Measurements from ENCODE around the gene VPS52.

Gene VPS52

DNA sequence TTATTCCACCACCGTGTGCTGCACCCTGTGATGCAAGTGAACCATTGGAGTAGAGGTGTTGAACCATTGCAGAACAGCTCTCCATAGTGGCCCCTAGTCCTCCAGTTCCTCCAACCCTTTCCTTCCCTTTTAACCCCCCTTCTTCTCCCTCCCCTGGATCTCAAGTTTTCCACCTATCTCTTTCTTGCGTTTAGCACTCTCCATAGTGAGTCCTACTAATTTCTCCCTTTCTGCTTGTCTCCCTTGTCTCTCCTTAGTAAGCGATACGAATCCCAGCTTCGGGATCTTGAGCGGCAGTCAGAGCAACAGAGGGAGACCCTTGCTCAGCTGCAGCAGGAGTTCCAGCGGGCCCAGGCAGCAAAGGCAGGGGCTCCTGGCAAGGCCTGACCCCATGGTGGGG is 18.8 kb upstream of the VPS52 start:
- peaks cover 4 to 70% of the 10 kb centered on the region in 2 experiments for H3K36me3 ChIP-seq (ENCODE audit: control insufficient read depth in 2 of 2, insufficient read depth in 1 of 2, low read length in 2 of 2)
- H3K27ac ChIP-seq (ENCODE audit: extremely low read depth, low read depth, low read length) = no peak overlapping the region; the same call in 1 of the 2 replicates
- H3K9me3 ChIP-seq (ENCODE audit: control insufficient read depth, insufficient read depth, low read depth, low read length) = no peaks in the 10 kb centered on the region
- H3K4me1 ChIP-seq (ENCODE audit: control insufficient read depth, insufficient read depth, low read length) = peaks cover 11% of the 10 kb centered on the region; the same call in 1 of the 2 replicates
- no peak overlapping the region; the same call in 1 of the 2 replicates for H3K4me3 ChIP-seq (ENCODE audit: low read depth, low read length)
- TF ChIP-seq ZNF600 (tag by site-specific recombination; IDR thresholded peaks at IDR 0.05) (peak; percentile 64; the same call in 1 of the 2 replicates), TCF7L2 (IDR thresholded peaks at IDR 0.05; ENCODE audit: borderline replicate concordance, low read depth, low read length) (no peak), ZNF623 (tag by site-specific recombination; IDR thresholded peaks at IDR 0.05) (no peak), ZSCAN30 (tag by site-specific recombination; IDR thresholded peaks at IDR 0.05) (no peak), ZNF548 (tag by site-specific recombination; IDR thresholded peaks at IDR 0.05) (no peak)
- TF ChIP-seq, protein P1, sequence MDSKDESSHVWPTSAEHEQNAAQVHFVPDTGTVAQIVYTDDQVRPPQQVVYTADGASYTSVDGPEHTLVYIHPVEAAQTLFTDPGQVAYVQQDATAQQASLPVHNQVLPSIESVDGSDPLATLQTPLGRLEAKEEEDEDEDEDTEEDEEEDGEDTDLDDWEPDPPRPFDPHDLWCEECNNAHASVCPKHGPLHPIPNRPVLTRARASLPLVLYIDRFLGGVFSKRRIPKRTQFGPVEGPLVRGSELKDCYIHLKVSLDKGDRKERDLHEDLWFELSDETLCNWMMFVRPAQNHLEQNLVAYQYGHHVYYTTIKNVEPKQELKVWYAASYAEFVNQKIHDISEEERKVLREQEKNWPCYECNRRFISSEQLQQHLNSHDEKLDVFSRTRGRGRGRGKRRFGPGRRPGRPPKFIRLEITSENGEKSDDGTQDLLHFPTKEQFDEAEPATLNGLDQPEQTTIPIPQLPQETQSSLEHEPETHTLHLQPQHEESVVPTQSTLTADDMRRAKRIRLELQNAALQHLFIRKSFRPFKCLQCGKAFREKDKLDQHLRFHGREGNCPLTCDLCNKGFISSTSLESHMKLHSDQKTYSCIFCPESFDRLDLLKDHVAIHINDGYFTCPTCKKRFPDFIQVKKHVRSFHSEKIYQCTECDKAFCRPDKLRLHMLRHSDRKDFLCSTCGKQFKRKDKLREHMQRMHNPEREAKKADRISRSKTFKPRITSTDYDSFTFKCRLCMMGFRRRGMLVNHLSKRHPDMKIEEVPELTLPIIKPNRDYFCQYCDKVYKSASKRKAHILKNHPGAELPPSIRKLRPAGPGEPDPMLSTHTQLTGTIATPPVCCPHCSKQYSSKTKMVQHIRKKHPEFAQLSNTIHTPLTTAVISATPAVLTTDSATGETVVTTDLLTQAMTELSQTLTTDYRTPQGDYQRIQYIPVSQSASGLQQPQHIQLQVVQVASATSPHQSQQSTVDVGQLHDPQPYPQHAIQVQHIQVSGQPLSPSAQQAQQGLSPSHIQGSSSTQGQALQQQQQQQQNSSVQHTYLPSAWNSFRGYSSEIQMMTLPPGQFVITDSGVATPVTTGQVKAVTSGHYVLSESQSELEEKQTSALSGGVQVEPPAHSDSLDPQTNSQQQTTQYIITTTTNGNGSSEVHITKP (tag by site-specific recombination; IDR thresholded peaks at IDR 0.05) = no peak
- TF ChIP-seq, protein P2, sequence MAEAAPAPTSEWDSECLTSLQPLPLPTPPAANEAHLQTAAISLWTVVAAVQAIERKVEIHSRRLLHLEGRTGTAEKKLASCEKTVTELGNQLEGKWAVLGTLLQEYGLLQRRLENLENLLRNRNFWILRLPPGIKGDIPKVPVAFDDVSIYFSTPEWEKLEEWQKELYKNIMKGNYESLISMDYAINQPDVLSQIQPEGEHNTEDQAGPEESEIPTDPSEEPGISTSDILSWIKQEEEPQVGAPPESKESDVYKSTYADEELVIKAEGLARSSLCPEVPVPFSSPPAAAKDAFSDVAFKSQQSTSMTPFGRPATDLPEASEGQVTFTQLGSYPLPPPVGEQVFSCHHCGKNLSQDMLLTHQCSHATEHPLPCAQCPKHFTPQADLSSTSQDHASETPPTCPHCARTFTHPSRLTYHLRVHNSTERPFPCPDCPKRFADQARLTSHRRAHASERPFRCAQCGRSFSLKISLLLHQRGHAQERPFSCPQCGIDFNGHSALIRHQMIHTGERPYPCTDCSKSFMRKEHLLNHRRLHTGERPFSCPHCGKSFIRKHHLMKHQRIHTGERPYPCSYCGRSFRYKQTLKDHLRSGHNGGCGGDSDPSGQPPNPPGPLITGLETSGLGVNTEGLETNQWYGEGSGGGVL (tag by site-specific recombination; IDR thresholded peaks at IDR 0.05) = no peak
- CTCF ChIA-PET = interaction anchor here (0.6 to 3.6 kb wide), 5 partner anchors 9 to 136 kb away, joined by 3 to 33 read pairs (median 4); partner anchors contain the start of genes B3GALT4 and RGL2
- POLR2A ChIA-PET = interaction anchor here (1.9 to 7.5 kb wide), 6 partner anchors 8 to 41 kb away, joined by 8 to 92 read pairs (median 36); partner anchors contain the start of genes B3GALT4, RGL2, RPS18 and VPS52

DNA sequence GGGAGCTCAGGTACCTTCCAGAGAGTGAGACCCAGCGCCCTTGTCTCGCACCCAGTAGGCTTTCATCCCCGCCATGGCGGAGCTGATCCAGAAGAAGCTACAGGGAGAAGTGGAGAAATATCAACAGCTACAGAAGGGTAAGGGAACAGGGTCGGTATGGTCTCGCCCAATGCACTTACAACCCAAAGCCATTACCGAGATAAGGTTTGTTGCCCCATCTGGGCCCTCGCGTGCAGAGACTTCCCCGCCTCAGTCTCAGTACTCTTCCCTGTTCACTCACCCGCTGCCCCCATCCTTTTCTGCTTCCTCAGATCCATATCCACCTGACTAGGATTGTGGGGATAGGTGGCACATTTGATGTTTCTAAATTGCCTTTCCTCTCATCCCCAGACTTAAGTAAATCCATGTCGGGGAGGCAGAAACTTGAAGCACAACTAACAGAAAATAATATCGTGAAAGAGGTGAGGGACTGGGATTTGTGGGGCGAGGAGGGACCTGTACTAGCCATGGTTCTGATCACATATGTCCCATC is 18.2 kb upstream of the VPS52 start:
- POLR2A ChIA-PET = interaction anchor here (0.9 to 7.5 kb wide), 11 partner anchors 9 to 319 kb away, joined by 3 to 92 read pairs (median 9); partner anchors contain the start of genes B3GALT4, RGL2, RPS18 and VPS52
- Histone ChIP-seq H3K9me3 (ENCODE audit: control insufficient read depth, insufficient read depth, low read depth, low read length) (no peaks in the 10 kb centered on the region), H3K4me1 (ENCODE audit: control insufficient read depth, insufficient read depth, low read length) (peaks cover 11% of the 10 kb centered on the region; the same call in 1 of the 2 replicates), H3K27ac (ENCODE audit: extremely low read depth, low read depth, low read length) (peak overlapping the region; percentile 20; the same call in 1 of the 2 replicates), H3K4me3 (ENCODE audit: low read depth, low read length) (peak overlapping the region; percentile 79), H3K36me3 (ENCODE audit: control insufficient read depth in 2 of 2, insufficient read depth in 1 of 2, low read length in 2 of 2) (peaks cover 4 to 70% of the 10 kb centered on the region in 2 experiments)
- 0 out of 2 replicates have a peak, but pooled peaks have one; percentile 1 for TF ChIP-seq ZEB2 (tag by site-specific recombination; IDR thresholded peaks at IDR 0.05)
- TF ChIP-seq ZNF394 (tag by site-specific recombination; IDR thresholded peaks at IDR 0.05; ENCODE audit: borderline replicate concordance) = 0 out of 2 replicates have a peak, but pooled peaks have one; percentile 6
- no peak for TF ChIP-seq ZNF670 (tag by site-specific recombination; IDR thresholded peaks at IDR 0.05; ENCODE audit: low read depth)
- TF ChIP-seq ZNF2 (tag by site-specific recombination; IDR thresholded peaks at IDR 0.05) = 0 out of 2 replicates have a peak, but pooled peaks have one; percentile 4
- CTCF ChIA-PET = interaction anchor here (0.6 to 3.6 kb wide), 6 partner anchors 9 to 136 kb away, joined by 3 to 33 read pairs (median 9); partner anchors contain the start of genes B3GALT4, RGL2, RPS18 and VPS52

DNA sequence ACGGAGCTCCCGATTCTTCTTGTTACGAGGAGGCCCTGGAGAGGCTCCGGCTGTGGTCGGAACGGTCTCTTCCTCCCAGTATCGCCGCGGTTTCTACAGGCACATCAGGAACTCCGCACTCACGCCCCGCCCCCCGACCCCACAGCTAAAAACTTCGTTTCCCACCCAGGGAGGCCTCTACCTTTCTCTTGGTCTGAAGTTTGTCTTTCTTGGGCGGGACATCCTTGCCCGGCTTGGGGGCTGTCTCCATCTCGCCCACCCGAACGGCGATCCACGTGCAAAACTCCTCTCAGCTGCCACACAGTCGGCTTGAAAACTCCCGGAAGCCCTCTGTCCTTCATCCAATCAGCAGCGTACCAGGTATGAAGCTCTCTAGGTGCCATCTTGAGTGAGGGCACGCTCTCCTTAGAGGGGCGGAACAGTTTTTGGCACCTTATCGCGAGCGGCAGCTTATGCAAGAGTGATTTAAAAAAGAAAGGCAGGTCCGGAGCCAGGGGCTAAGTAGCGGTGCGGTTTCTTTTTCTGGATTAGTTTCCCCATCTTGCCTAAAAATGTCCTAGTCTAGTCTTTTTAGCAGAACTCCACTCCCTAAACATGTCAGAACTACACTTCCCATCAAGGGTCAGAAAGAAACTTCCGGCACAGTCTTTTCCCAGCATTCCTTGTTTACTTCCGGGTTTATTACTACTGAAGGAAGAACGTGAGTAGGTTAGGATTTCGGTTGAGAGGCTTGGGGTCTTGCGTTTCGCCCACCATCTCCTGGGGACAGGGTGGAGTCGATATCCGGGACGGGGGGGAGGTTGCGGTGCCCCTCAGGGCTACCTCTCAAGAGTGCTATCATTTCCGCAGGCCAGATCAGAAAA is 17.5 kb upstream of the VPS52 start, which contains the start of the genes PFDN6 and WDR46:
PFDN6 (plus strand) TSS at position 681 of the 863 bp plus-strand sequence. CDS start 256 bp downstream, outside the sequence.
WDR46 (minus strand) TSS at position 319 of the 863 bp plus-strand sequence; CDS start at position 250, 69 bp downstream.
- Histone ChIP-seq H3K9me3 (ENCODE audit: control insufficient read depth, insufficient read depth, low read depth, low read length) (no peaks in the 10 kb centered on the region), H3K36me3 (ENCODE audit: control insufficient read depth in 2 of 2, insufficient read depth in 1 of 2, low read length in 2 of 2) (peaks cover 6 to 73% of the 10 kb centered on the region in 2 experiments), H3K27ac (ENCODE audit: extremely low read depth, low read depth, low read length) (peak within 1 kb of the TSS; percentile 44), H3K4me1 (ENCODE audit: control insufficient read depth, insufficient read depth, low read length) (peaks cover 11% of the 10 kb centered on the region; the same call in 1 of the 2 replicates), H3K4me3 (ENCODE audit: low read depth, low read length) (peak within 1 kb of the TSS; percentile 79)
- POLR2A ChIA-PET = interaction anchor here (0.6 to 7.5 kb wide), 14 partner anchors 9 to 318 kb away, joined by 3 to 92 read pairs (median 9); partner anchors contain the start of genes B3GALT4, RGL2, RPS18 and VPS52
- CTCF ChIA-PET = interaction anchor here (0.6 to 3.6 kb wide), 13 partner anchors 8 to 481 kb away, joined by 3 to 33 read pairs (median 5); partner anchors contain the start of genes B3GALT4, RGL2, RPS18 and RXRB
- TF ChIP-seq FEZF1 (tag by site-specific recombination; IDR thresholded peaks at IDR 0.05) (peak; percentile 69), ZNF501 (tag by site-specific recombination; IDR thresholded peaks at IDR 0.05) (no peak), ZBTB8A (tag by site-specific recombination; IDR thresholded peaks at IDR 0.05) (no peak), ZNF529 (tag by site-specific recombination; IDR thresholded peaks at IDR 0.05; ENCODE audit: insufficient replicate concordance) (no peak), ZNF266 (tag by site-specific recombination; IDR thresholded peaks at IDR 0.05; ENCODE audit: low read depth) (no peak), ZNF701 (tag by site-specific recombination; IDR thresholded peaks at IDR 0.05) (no peak), ZNF707 (tag by site-specific recombination; IDR thresholded peaks at IDR 0.05) (no peak)
- TF ChIP-seq, protein P3, sequence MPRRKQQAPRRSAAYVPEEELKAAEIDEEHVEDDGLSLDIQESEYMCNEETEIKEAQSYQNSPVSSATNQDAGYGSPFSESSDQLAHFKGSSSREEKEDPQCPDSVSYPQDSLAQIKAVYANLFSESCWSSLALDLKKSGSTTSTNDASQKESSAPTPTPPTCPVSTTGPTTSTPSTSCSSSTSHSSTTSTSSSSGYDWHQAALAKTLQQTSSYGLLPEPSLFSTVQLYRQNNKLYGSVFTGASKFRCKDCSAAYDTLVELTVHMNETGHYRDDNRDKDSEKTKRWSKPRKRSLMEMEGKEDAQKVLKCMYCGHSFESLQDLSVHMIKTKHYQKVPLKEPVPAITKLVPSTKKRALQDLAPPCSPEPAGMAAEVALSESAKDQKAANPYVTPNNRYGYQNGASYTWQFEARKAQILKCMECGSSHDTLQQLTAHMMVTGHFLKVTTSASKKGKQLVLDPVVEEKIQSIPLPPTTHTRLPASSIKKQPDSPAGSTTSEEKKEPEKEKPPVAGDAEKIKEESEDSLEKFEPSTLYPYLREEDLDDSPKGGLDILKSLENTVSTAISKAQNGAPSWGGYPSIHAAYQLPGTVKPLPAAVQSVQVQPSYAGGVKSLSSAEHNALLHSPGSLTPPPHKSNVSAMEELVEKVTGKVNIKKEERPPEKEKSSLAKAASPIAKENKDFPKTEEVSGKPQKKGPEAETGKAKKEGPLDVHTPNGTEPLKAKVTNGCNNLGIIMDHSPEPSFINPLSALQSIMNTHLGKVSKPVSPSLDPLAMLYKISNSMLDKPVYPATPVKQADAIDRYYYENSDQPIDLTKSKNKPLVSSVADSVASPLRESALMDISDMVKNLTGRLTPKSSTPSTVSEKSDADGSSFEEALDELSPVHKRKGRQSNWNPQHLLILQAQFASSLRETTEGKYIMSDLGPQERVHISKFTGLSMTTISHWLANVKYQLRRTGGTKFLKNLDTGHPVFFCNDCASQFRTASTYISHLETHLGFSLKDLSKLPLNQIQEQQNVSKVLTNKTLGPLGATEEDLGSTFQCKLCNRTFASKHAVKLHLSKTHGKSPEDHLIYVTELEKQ (tag by site-specific recombination; IDR thresholded peaks at IDR 0.05; ENCODE audit: borderline replicate concordance) = no peak
